GM04503 (cell line): ENCODE data around the gene HRH3.

Experiments
- DNase-seq: peaks from one replicate; pipeline ENCODE4 v3.0.0-alpha.2; 2012; ENCODE audit warnings: low read depth

Gene HRH3

DNA sequence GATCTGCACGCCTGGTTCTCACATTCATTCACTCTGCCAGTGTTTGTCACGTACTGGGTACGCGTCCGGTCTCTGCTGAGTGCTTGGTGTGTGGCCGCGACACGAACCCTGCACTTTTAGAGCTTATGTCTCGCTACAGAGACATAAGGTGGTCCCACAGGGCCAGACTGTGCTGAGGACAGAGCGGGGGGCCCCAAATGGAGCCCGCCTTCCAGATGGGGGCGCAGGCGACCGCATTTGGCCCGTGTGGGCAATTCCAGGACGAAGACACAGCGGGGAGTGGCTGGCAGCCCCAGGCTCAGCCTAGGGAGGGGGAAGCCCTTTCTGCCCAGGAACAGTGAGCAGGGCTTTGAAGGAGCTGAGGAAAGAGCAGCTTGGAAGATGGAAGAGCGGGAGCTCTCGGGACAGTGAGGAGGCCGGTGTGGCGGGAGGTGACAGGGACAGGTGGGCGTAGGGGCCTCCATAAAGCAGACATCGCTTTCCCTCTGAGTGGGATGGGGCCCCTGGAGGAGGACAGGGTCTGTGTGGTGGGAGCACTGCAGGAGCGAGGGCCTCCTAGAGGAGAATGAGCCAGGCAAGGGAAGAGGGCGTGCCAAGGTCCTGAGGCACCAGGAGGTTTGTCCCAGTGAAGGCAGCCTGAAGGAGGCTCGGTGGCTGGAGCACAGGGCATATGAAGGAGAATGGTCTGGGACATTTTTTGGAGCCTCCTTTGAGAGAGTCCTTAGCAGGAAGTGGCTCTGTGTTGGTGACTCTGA lies 45.0 kb downstream of the HRH3 start:
- no peak for DNase-seq

DNA sequence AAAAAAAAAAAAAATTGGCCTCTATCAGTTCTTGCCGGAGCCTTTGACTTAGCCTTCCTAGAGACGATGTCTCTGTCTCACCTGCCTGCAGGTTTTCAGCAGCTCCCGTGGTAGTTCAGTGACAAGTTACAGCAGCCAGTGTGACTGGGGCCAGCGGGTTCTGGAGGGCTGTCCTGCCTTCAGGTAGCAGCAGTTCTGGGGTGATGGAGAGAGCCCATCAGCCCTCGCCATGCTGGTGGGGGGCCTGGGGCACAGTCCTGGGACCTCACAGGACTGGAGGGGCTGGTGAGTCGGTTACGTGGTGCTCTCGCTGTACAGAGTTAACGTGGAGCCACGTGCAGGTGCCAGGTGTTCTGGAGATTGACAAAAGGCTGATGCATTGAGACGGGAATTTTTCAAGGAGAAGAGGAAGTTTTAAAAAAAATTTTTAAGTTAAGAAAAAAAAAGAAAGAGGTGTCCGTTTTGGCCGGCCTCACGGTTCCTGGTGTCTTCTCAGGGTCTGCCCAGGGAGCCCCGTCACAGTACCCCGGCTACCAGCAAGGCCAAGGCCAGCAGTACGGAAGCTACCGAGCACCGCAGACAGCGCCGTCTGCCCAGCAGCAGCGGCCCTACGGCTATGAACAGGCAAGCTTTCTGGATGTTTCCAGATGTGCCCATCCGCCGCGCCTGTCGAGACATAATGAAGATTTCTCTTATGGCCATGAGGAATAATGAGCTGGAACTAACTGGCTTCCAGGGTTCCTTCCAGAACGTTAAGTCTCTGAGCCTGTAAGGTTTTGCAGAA lies 45.9 kb downstream of the HRH3 start:
- DNase-seq: no peak

DNA sequence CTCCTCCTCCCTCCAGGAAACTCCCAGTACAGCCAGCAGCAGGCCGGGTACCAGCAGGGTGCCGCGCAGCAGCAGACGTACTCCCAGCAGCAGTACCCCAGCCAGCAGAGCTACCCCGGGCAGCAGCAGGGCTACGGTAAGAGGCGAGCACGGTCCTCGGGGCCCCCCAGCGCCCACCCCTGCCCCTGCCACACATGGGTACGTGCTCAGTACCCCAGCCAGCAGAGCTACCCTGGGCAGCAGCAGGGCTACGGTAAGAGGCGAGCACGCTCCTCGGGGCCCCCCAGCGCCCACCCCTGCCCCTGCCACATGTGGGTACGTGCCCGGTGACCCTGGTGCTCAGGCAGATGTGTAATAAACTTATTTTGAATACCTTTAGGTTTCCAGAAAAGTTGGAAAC lies 47.4 kb downstream of the HRH3 start:
- no peak for DNase-seq

DNA sequence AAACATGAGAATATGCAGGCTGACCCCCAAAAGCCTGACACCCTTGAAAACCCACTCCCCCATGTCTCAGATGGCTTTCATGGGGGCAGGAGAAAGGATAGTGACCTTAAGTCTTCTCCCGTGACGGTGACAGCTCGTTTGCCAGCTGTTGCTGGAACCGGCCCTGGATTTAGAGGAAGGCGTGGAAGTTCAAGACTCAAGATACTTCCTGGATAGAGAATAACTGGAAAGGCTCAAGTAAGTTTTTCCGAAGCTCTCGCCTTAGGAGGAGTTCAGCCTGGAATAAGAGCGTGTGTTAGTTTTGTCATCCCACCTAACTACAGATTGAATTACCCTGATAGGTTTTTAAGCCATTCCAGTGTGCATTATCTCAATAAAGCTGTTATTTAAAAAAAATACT lies 48.8 kb downstream of the HRH3 start:
- DNase-seq: no peak

DNA sequence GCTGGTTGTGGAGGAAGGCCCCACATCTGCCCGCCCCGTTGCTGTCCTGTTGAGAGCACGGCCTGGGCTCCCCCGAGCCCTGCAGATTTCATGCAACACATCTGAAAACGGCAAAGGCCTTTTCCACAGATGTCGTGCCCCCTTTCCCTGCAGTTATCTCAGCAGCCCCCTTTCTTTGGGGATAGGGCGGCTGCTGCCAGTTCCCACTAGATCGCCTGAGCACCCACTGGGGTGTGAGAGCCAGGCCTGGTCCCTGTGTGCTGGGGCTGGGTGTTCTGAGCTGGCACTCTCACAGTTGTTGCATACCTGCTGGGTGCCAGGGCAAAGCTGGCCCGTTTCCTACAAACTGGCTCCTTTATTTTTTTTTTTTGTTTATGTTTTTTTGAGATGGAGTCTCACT lies 49.5 kb downstream of the HRH3 start:
- DNase-seq: no peak

DNA sequence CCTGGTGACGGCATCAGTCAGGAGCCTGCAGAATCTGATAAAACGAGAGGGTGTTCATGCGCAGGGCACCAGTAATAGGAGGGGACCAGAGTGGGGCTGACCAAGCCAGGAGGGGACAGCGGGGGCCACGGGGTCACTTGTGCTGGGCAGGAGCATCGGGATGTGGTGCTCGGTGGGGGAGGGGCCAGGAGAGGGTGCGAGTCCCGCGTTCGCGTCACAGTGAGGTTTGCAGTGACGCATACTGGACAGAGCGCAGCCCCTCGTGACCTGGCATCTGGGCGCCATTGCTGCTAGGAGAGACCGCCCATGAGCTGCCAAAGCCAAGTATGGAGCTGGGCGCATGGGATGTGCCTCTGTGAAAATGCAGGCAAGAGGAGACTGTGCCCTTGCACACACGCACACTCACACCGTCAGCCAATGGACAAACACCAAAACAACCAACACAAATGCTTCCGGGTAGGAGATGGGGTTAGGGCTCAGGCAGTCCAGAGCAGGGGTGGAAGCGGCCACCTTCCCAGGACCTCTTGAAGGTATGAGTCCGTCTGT lies 51.1 kb downstream of the HRH3 start:
- DNase-seq: no peak

DNA sequence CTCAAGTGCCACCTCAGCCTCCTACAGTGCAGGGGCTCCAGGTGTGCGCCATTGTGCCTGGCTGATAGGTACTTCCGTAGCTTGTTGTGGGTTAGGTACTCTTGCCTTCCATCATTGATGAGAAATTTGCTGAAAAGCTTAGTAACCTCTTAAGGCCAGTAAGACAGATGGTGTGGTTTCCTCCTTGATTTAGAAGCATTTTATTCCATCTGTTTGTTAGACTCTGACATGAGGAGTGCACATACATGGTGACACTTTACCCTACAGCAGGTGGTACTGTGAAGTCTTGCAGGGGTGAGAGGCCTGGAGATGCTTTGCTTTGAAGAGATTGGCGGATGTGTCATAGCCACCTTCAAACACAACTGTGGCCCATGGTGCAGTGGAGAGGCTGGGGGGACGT lies 52.0 kb downstream of the HRH3 start:
- no peak for DNase-seq

DNA sequence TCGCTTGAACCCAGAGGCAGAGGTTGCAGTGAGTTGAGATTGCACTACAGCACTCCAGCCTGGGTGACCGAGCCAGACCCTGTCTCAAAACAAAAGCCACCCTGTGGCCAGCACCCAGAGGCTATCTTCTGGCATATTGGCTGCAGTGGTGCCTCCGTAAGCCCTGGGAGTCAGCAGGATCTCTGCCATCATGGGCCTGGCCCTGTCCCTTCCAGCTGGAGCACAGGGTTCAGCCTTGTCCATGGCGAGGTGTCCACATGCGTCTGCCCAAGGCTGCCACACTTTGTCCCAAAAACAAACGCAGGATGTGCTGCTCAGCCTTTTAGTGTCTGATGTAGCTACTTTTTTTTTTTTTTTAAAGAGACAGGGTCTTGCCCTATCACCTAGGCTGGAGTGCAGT lies 52.6 kb downstream of the HRH3 start:
- no peak for DNase-seq

DNA sequence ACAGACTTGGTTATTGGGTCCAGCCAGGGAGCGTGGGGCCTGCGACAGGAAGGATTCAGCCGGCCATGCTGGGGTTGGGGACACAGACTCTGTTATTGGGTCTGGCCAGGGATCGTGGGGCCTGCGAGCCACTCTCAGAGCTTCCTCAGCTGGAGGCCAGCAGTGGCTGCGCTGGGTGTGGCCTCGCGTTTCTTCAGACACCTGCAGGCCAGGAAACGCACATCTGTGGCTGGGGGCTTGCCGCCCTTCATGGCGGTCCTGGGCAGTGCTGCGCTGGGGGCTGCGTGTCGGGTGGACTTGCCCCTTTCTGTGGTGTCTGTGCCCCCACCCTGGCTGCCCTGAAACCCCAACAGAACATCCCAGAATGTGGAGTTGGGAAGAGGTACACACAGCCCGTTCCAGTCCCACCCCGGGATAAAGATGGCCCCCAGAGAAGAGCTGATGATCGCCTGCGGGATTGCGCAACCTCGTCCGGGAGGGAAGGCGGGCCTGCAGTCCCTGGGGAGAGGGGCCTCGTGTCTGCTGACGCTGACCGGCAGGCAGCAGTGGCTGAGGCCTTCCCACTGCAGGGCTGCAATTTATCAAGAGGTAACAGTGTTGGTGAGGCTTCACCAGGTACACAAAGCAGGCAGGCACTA lies 54.2 kb downstream of the HRH3 start:
- DNase-seq: no peak
